Activated T-helper 1 cell treated with anti-CD3 and anti-CD28 coated beads, Interleukin-12 subunit alpha, Interleukin-12 subunit beta, Interleukin-2, Interleukin-4 antibody, amounts not matched to agents 30 ng/mL and 10 ng/mL and 1 ng/mL, durations not matched to agents 14 hours and 24 hours and 36 hours (primary cell): ENCODE measurements around the gene CADPS. TPM values are rescaled to one million over a fixed set of nuclear protein-coding genes. Genes with fewer than 3 reads are reported as not detected.

ENCODE experiments used
- DNase-seq: peaks from one replicate; pipeline ENCODE4 v3.0.0; 2021; ENCODE audit warnings: low spot score
- H3K27ac Mint-ChIP-seq: one replicate; pipeline ENCODE4 v1.8.0; 2021; ENCODE audit warnings: mild to moderate bottlenecking, mixed read lengths
- H3K27me3 Mint-ChIP-seq: one replicate; pipeline ENCODE4 v1.8.0; 2022; ENCODE audit warnings: mild to moderate bottlenecking, moderate library complexity, mixed read lengths; ENCODE audit not compliant: insufficient read depth
- H3K36me3 Mint-ChIP-seq: one replicate; pipeline ENCODE4 v1.8.0; 2021; ENCODE audit warnings: low read depth, mixed read lengths
- H3K4me1 Mint-ChIP-seq: one replicate; pipeline ENCODE4 v1.8.0; 2021; ENCODE audit warnings: low read depth, mixed read lengths
- H3K4me3 Mint-ChIP-seq: one replicate; pipeline ENCODE4 v1.8.0; 2021; ENCODE audit warnings: mild to moderate bottlenecking, moderate library complexity, mixed read lengths
- H3K9me3 Mint-ChIP-seq: one replicate; pipeline ENCODE4 v1.8.0; 2021; ENCODE audit warnings: mixed read lengths
- intact Hi-C: fragments of 100-400 bp; cut with micrococcal nuclease; formaldehyde crosslinking; loops from one replicate; pipeline ENCODE4 v1.15.1; 2024
- total RNA-seq: library from RNA; stranded (reverse); gene quantifications from 2 replicates; pipeline ENCODE4 v1.2.3, GENCODE V29; 2022

The CADPS gene
- total RNA-seq, 1 donor from 2014 or later: not detected

DNA sequence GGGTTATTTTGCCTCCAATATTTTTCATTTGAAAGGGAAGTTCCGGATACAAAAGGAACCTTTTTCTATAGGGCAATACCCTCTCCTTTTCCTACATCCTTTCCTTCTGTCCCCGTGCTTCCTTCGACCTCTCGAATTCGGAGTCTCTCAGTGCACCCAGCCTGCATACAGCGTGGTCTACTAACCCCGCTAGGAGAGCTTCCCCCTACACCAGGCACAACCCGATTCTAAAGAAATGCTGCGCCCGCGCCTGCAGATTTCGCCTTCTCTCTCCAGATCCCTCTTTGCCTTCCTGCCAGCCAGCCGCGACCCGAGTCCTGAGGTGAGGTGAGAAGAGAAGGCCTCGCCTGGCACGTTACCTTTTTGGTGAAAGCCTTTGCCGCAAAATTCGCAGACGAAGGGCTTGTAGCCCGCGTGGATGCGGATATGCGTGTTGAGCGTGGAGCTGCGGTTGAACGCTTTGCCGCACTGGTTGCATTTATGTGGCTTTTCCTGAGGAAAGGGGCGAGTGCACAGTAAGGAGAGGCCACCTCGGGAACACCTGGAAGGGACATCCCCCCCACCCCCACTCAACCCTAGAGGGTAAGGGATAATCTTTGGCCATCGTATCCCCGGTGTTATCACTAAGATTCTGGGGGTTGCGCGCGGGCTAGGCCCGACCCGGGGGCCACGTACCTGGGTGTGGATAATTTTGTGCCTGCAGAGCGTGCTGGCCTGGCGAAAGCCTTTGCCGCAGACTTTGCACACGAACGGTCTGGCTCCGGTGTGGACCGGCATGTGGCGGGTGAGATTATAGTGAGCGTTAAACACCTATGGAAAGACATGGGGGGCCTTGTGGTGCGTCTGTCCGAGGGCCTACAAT is 504.1 kb downstream of the CADPS start:
- Mint-ChIP-seq H3K27ac (peak overlapping the region; percentile 74), H3K9me3 (no peaks in the 10 kb centered on the region), H3K27me3 (peaks cover 85% of the 10 kb centered on the region), H3K36me3 (peaks cover 4% of the 10 kb centered on the region), H3K4me3 (no peak overlapping the region), H3K4me1 (no peaks in the 10 kb centered on the region)
- intact Hi-C loops: loop anchor here (10.0 kb wide), 1 partner anchor 504 kb away; the partner anchor contains the start of gene CADPS
- no peak for DNase-seq

DNA sequence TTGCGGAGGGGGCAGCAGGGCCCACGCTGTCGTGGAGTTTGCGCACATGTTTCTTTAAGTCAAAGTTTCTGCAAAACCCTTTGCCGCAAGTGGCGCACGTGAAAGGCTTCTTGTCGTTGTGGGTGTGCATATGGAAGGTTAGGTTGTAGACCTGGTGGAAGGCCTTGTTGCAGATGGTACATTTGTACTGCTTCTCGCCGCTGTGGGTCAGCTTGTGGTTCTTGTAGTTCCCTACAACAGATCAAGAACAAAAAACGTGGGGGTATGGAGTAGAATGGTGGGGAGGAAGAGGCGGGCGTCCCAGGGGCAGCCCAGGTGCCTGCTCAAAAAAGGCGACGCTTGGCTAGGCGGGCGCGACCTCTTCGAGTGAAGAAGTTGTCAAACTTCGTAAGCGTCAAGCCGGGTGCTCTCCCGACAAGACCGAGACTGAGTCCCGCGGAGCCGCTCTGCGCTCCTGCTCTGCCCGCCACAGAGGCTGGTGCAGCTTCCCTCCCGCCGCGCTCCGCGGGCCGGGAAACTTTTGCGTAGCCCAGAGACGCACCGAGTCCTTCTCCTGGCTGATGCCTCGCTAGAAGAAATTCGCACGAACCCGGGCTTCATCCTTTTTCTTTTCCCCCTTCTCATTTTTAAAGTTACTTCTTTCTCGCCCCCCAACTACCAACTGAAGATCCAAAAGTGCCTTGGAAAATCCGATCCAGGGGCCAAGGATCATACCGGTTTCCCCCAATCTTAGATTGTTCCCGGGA is 504.9 kb downstream of the CADPS start:
- DNase-seq: no peak
- Mint-ChIP-seq H3K4me3 (no peak overlapping the region), H3K36me3 (peaks cover 4% of the 10 kb centered on the region), H3K27ac (peak overlapping the region; percentile 64), H3K9me3 (no peaks in the 10 kb centered on the region), H3K4me1 (no peaks in the 10 kb centered on the region), H3K27me3 (peaks cover 84% of the 10 kb centered on the region)
- intact Hi-C loops: loop anchor here (10.0 kb wide), 1 partner anchor 505 kb away; the partner anchor contains the start of gene CADPS

DNA sequence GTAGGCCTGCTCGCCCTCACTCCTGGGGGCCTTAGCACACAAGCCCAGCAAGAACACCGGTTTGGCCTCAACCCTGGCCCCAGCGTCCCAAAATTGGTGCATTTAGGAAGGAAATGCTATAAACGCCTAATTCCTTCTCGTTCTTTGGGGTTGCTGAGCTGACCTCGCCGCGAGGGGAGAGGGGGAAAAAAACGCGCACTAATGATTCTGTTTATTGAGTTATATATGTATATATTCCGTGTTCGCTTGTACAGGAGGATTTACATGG is 505.8 kb downstream of the CADPS start:
- Mint-ChIP-seq H3K27ac (no peak overlapping the region), H3K4me3 (no peak overlapping the region), H3K9me3 (no peaks in the 10 kb centered on the region), H3K27me3 (peaks cover 78% of the 10 kb centered on the region), H3K4me1 (no peaks in the 10 kb centered on the region), H3K36me3 (peaks cover 4% of the 10 kb centered on the region)
- intact Hi-C loops: no loop called here
- DNase-seq: no peak

DNA sequence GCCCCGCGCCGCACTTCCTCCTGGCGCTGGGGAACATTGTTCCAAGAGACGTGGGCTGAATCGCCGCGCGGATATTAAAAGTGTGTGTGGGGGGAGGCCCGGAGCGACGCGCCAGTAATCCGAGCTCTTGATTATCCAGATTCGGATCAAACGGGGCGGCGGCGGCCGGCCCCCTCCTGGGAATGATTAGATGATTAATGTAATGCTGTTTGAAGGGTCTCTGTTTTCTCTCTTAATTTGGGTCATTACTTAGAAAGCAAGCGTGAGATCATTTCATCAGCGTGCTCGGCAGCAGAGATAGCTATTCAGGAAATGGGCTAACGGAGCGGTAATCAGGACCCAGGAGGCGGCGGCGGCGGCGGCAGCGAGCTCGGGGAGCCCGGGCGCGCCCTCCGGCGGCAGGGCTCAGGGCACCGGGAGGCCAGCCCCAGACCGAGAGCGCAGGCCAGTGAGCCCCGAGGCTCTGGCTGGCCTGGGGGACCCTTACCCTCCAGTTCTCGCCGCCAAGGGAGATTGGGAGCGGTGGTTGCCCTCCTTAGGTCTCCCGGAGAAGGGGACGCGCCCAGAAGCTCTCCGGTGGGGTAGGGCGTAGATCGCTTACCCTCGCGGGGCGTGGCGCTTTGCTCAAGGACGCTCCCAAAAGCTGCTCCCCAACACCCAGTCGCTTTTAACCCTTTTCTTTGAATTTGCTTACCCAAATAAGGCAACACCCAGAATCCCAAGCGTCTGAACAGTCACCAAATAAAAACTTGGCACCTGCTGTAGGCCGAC is 506.3 kb downstream of the CADPS start:
- H3K9me3 Mint-ChIP-seq: no peaks in the 10 kb centered on the region
- peaks cover 77% of the 10 kb centered on the region for H3K27me3 Mint-ChIP-seq
- DNase-seq: no peak
- H3K27ac Mint-ChIP-seq: no peak overlapping the region
- intact Hi-C loops: no loop called here
- peaks cover 4% of the 10 kb centered on the region for H3K36me3 Mint-ChIP-seq
- no peaks in the 10 kb centered on the region for H3K4me1 Mint-ChIP-seq
- no peak overlapping the region for H3K4me3 Mint-ChIP-seq

DNA sequence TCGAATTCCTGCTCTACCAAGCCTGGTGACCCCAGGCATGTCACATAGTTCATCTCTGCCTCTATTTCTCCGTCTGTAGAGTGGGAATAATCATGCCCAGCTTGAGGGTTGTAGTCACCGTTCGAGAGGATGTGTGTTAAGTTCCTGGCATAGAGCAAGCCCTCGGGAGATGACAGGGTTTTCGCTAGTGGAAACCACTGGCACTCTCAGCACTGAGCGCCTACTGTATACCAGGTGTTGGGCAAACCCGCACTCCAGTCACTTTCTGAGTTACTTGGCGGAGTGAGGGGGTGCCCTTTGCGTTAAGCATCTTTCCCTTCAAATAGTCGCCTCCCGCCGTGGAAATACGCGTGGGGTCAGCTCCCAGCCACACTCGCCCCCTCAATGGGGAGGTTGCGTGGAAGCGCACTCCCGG is 506.9 kb downstream of the CADPS start:
- Mint-ChIP-seq H3K4me1 (no peaks in the 10 kb centered on the region), H3K27me3 (peaks cover 74% of the 10 kb centered on the region), H3K4me3 (no peak overlapping the region), H3K36me3 (peaks cover 4% of the 10 kb centered on the region), H3K27ac (no peak overlapping the region), H3K9me3 (no peaks in the 10 kb centered on the region)
- DNase-seq: no peak
- intact Hi-C loops: no loop called here

DNA sequence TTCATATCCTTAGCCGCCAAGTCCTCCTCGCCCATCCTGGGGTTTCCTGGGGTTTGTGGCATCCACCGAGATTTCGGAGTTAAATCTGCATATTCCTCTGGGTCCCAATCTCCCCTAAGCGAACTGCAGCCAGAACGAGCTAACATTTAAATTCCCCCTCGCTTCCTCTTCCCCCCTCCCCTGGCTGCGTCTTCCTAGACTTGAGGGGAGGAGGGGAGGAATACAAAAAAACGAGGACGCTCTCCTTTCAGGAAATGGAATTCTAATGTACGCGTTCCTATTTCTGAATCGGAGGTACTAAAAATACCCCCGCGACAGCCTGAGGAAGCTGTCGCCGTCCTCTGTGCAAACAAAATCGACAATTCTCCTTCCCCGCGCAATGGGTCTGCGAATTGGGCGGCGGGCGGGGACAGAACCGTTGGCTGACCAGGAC is 507.4 kb downstream of the CADPS start:
- intact Hi-C loops: no loop called here
- no peak for DNase-seq
- Mint-ChIP-seq H3K4me1 (no peaks in the 10 kb centered on the region), H3K27me3 (peaks cover 71% of the 10 kb centered on the region), H3K9me3 (no peaks in the 10 kb centered on the region), H3K36me3 (peaks cover 4% of the 10 kb centered on the region), H3K27ac (no peak overlapping the region), H3K4me3 (no peak overlapping the region)

DNA sequence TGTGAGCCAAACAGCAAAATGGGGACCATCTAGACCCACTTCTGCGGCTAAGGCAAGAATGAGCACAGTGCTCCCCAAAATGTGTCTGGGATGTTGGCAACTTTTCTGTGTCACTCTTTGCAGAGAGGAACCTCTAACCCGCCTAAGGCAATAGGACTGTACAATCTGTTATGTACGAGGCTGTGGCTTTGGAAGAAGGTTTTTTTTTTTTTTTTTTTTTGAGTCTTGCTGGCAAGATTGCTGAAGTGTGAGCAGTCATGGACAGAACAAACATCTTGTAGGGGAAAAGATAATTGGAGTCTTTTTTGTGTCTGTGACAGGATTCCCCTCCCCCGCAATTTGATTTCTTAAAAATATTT is 509.1 kb downstream of the CADPS start:
- peaks cover 3% of the 10 kb centered on the region for H3K36me3 Mint-ChIP-seq
- no peak overlapping the region for H3K4me3 Mint-ChIP-seq
- H3K9me3 Mint-ChIP-seq: no peaks in the 10 kb centered on the region
- H3K4me1 Mint-ChIP-seq: no peaks in the 10 kb centered on the region
- H3K27me3 Mint-ChIP-seq: peaks cover 59% of the 10 kb centered on the region
- H3K27ac Mint-ChIP-seq: no peak overlapping the region
- intact Hi-C loops: no loop called here
- no peak for DNase-seq

DNA sequence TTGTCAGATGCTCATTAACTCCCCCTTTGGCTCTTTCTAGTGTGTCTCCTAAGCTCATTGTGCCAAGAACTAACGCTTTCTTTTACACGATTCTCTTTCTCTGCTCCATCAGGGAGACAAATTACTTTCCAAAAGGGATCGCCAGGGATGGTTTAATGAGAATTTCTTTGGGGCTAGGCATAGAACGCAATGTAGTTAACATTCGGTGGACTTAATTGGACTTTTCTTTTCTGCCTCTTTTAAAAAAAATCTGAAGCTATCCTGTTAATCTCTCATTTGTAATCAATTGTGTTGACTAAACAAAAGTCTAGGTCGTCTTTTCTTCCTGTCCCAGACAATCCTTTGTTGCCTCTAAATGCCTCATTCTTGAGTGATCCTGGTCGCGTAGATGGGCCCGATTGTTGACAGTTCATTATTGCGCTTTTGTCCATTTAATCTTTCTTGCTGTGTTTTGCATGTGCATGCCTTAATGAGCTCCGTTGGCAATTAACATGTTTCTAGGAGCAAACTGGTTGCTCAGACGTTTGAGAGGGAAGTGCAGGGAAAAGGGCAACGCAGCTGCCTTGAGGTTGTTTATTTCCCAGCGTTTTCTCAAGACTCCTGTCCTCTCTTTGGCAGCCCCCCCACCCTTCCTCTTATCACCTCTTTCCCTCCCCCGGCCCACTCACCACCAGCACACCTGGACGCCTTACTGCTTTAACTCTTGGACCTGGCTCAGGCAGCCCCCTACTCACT is 509.7 kb downstream of the CADPS start:
- Mint-ChIP-seq H3K4me3 (no peak overlapping the region), H3K4me1 (no peaks in the 10 kb centered on the region), H3K27me3 (peaks cover 54% of the 10 kb centered on the region), H3K36me3 (no peaks in the 10 kb centered on the region), H3K9me3 (no peaks in the 10 kb centered on the region), H3K27ac (no peak overlapping the region)
- DNase-seq: no peak
- intact Hi-C loops: no loop called here

DNA sequence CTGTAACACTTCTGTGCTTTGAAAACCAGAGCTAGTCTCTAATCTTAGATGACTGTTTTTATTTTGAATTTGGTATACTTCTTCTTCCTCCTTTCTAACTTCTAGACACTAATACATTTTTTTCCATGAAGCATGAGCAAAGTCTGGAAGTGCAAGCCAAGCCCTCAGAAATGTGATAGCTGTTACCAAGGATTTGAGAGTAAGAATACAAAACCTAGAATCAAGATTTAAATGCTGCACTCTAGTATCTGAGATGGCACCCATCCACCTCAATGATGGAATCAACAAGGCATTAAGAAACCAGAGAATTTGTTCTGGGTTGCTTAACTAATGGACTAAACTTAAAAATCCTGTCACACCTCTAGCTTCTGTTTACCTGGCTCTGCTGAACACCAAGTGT is 511.0 kb downstream of the CADPS start:
- no peak overlapping the region for H3K4me3 Mint-ChIP-seq
- H3K9me3 Mint-ChIP-seq: no peaks in the 10 kb centered on the region
- intact Hi-C loops: no loop called here
- H3K4me1 Mint-ChIP-seq: no peaks in the 10 kb centered on the region
- peaks cover 40% of the 10 kb centered on the region for H3K27me3 Mint-ChIP-seq
- no peaks in the 10 kb centered on the region for H3K36me3 Mint-ChIP-seq
- no peak for DNase-seq
- H3K27ac Mint-ChIP-seq: no peak overlapping the region

DNA sequence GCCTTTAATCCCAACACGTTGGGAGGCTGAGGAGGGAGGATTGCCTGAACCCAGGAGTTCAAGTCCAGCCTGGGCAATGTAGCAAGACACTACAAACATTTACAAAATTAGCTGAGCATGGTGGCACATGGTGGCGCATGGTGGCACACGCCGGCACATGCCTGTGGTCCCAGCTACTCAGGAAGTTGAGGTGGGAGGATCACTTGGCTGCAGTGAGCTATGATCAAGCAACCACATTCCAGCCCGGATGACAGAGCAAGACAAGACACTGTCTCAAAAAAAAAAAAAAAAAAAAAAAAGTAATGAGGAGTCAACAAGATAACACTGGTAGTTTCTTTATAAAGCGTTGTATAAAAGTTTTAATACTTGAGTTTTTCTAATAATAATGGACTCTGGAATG is 511.9 kb downstream of the CADPS start:
- H3K4me1 Mint-ChIP-seq: no peaks in the 10 kb centered on the region
- H3K36me3 Mint-ChIP-seq: no peaks in the 10 kb centered on the region
- H3K4me3 Mint-ChIP-seq: no peak overlapping the region
- no peak overlapping the region for H3K27ac Mint-ChIP-seq
- intact Hi-C loops: no loop called here
- no peaks in the 10 kb centered on the region for H3K9me3 Mint-ChIP-seq
- H3K27me3 Mint-ChIP-seq: peaks cover 32% of the 10 kb centered on the region
- DNase-seq: no peak

DNA sequence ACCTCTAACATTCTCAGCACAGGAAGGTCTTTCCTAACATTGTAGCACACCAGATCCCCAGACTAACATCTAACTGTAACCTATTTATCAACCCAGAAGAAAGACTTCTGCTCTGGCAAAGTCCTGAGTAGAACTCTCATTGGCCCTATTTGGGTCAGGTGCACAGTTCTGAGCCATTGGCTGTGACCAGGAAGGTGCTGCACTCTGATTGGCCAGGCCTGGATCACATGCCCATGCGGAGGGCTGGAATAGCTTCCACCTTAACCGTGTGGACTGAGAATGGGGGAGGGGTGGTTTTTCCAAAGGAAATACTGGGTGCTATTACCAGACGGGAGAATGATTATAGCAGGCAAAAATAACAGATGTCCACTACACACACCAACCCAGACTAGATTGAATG is 513.4 kb downstream of the CADPS start:
- DNase-seq: no peak
- intact Hi-C loops: no loop called here
- peaks cover 18% of the 10 kb centered on the region for H3K27me3 Mint-ChIP-seq

DNA sequence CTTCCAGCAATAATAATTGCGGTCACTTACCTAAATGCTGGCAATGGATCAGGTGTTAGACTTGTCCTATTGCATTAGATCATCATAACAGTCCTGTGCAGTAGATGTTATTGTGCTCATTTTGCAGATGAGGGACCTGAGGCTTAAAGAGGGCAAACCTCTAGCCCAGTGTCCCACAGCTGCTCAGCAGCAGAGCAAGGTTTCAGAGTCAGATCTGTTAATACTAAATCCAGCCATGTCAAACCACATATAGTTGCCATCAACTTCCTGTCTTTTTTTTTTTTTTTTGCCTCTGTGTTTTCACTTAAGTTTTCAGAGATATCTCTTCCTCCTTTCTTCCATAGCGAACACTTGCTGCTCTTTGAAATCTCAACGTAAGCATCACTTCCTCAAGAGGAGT is 514.0 kb downstream of the CADPS start:
- no peaks in the 10 kb centered on the region for H3K9me3 Mint-ChIP-seq
- intact Hi-C loops: no loop called here
- DNase-seq: no peak
- no peaks in the 10 kb centered on the region for H3K4me1 Mint-ChIP-seq
- H3K27me3 Mint-ChIP-seq: peaks cover 13% of the 10 kb centered on the region
- no peaks in the 10 kb centered on the region for H3K36me3 Mint-ChIP-seq
- no peak overlapping the region for H3K4me3 Mint-ChIP-seq
- no peak overlapping the region for H3K27ac Mint-ChIP-seq

More for the DNA sequence above, 513.4 kb downstream of the CADPS start:
- Mint-ChIP-seq H3K4me3 (no peak overlapping the region), H3K9me3 (no peaks in the 10 kb centered on the region), H3K36me3 (no peaks in the 10 kb centered on the region), H3K27ac (no peak overlapping the region), H3K4me1 (no peaks in the 10 kb centered on the region)
